Heart left ventricle (tissue), 16 donors: ENCODE measurements around the gene GALNT14. TPM values are rescaled to one million over a fixed set of nuclear protein-coding genes. Genes with fewer than 3 reads are reported as not detected.

Experiments used
- ATAC-seq, 4 donors: fragments of 200-7000 bp; cut with Tn5 transposase; one replicate each; pipeline ENCODE4 v1.9.1; 2020 to 2022; ENCODE audit warnings: moderate library complexity in 4 of 4, mild to moderate bottlenecking in 3 of 4, moderate number of reproducible peaks in 1 of 4
- DNase-seq, 5 donors: peaks; one replicate each; pipeline ENCODE4 v3.0.0-alpha.2; 2020
- H3K27ac ChIP-seq, 12 donors: fragments of 200-600 bp; sonication (generic) in 4 of 12; one replicate each; pipeline versions ENCODE4 v1.5.0 to v1.8.0; 2016 to 2022; ENCODE audit warnings: mild to moderate bottlenecking in 2 of 12
- H3K27me3 ChIP-seq, 9 donors: fragments of 200-600 bp; sonication (generic) in 2 of 9; one replicate each; pipeline versions ENCODE4 v1.5.1 to v1.8.0; 2016 to 2022; ENCODE audit warnings: mild to moderate bottlenecking in 3 of 9
- H3K36me3 ChIP-seq, 9 donors: fragments of 200-600 bp; sonication (generic) in 2 of 9; one replicate each; pipeline versions ENCODE4 v1.5.0 to v1.8.0; 2018 to 2022; ENCODE audit warnings: mild to moderate bottlenecking in 2 of 9
- H3K4me1 ChIP-seq, 12 donors: fragments of 200-600 bp; sonication (generic) in 4 of 12; one replicate each; pipeline versions ENCODE4 v1.5.0 to v1.8.0; 2016 to 2022; ENCODE audit warnings: mild to moderate bottlenecking in 3 of 12
- H3K4me3 ChIP-seq, 12 donors: fragments of 200-600 bp; sonication (generic) in 4 of 12; one replicate each; pipeline versions ENCODE4 v1.5.0 to v1.8.0; 2017 to 2022; ENCODE audit warnings: mild to moderate bottlenecking in 9 of 12, moderate library complexity in 4 of 12
- H3K9me3 ChIP-seq, 12 donors: fragments of 200-600 bp; sonication (generic) in 4 of 12; one replicate each; pipeline versions ENCODE4 v1.5.0 to v1.8.0; 2016 to 2022; ENCODE audit warnings: mild to moderate bottlenecking in 1 of 12
- POLR2A ChIP-seq, 2 donors: fragments of 450-650 bp; IDR thresholded peaks; one replicate each; pipeline ENCODE4 v1.6.1; 2017; ENCODE audit warnings: antibody characterized with exemption in 2 of 2, mild to moderate bottlenecking in 2 of 2, moderate library complexity in 2 of 2
- WGBS, 4 donors: extraction: QIAGEN DNeasy Blood & Tissue Kit in 2 of 4; methylation state at CpG; one replicate each; pipeline versions ENCODE4 v1.1.5 to v1.1.7; 2013 to 2018; 5-methylcytosine and 5-hydroxymethylcytosine counted together
- intact Hi-C, 10 donors: fragments of 100-400 bp; cut with DNase I; formaldehyde crosslinking; loops; one replicate each; pipeline versions ENCODE4 v1.11.1 to v1.14.2; 2022
- polyA plus RNA-seq, 2 donors: library from polyadenylated mRNA; stranded (reverse); fragments of 200-250 nt; gene quantifications; one replicate each; pipeline ENCODE4 v1.2.3, GENCODE V29; 2013
- total RNA-seq, 9 donors: library from RNA; depleted of rRNA in 2 of 9; stranded (reverse); fragments of >200 nt in 2 of 9; fragmentation: NEBNext Ultra II Directional in 3 of 9; extraction: Animal tissue kit (Norgen Biotek cat#: 25700) in 3 of 9; gene quantifications; one replicate each; pipeline versions ENCODE4 v1.1.0 to v1.2.4, GENCODE V29; 2016 to 2023
- TF ChIP-seq, protein P1 (sequence below), 12 donors: fragments of 200-600 bp; sonication (generic) in 4 of 12; IDR thresholded peaks; one replicate each; pipeline versions ENCODE4 v1.5.0 to v1.8.0; 2018 to 2022; ENCODE audit warnings: antibody characterized with exemption in 12 of 12, mild to moderate bottlenecking in 5 of 12
- donor health status: ischemic (EF 13 %, LVEDD 7.1; RV severe dilation, severe dysfunction).
- donor health status: healthy with polysubstance abuse.
- donor health status: DM: no; HTN: yes; CAD: no.
- donor health status: DM: no; HTN: no; CAD: no.
- donor health status: ischemic (EF 25% LVEDD 6.9; RV normal size, moderate dysfunction).
- donor health status: ischemic (EF 25% LVEDD 5.7; RV mildly dilated, moderate dysfunction).
- donor health status: healthy.
- donor health status: DM: yes; HTN: yes; CAD: no.
- donor health status: ischemic (EF 35%, LVEDD 5.7; RV mildly dilated, moderate dysfunction).
- donor health status: nonischemic (EF 11% LVEDD 7.7; RV severe dilation, severe dysfunction).
- donor health status: DM: yes; HTN: yes; CAD: no.
- donor health status: PGD.
- donor health status: ischemic (EF 29% LVEDD 5.4; RV normal size, mild dysfunction).
- donor health status: nonischemic (EF 23%, LVEDD 6.1; RV moderate dilation, normal function).

Gene GALNT14
- total and polyA plus RNA-seq, 11 donors, result 0.29 to 2.4 (median 1.0) TPM; not detected in 2

- TF ChIP-seq, protein P1, sequence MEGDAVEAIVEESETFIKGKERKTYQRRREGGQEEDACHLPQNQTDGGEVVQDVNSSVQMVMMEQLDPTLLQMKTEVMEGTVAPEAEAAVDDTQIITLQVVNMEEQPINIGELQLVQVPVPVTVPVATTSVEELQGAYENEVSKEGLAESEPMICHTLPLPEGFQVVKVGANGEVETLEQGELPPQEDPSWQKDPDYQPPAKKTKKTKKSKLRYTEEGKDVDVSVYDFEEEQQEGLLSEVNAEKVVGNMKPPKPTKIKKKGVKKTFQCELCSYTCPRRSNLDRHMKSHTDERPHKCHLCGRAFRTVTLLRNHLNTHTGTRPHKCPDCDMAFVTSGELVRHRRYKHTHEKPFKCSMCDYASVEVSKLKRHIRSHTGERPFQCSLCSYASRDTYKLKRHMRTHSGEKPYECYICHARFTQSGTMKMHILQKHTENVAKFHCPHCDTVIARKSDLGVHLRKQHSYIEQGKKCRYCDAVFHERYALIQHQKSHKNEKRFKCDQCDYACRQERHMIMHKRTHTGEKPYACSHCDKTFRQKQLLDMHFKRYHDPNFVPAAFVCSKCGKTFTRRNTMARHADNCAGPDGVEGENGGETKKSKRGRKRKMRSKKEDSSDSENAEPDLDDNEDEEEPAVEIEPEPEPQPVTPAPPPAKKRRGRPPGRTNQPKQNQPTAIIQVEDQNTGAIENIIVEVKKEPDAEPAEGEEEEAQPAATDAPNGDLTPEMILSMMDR (IDR thresholded peaks at IDR 0.05), result peak in 4 of 12 donors; percentile 10 to 29 (median 22)
- no peak for TF ChIP-seq POLR2A (IDR thresholded peaks at IDR 0.05)
- DNase-seq (no peak), ATAC-seq (no peak)
- no peaks in the 10 kb centered on the region for H3K36me3 ChIP-seq
- H3K27ac ChIP-seq, result no peak overlapping the region
- 57 to 77% (median 60%) methylated on average over 4 to 5 of the region's 5 CpGs for WGBS, 4 donors
- intact Hi-C loops, result no loop called here
- peaks cover 0 to 6% (median 0%) of the 10 kb centered on the region in 9 donors for H3K27me3 ChIP-seq
- H3K4me3 ChIP-seq, result no peak overlapping the region
- H3K9me3 ChIP-seq, result no peaks in the 10 kb centered on the region
- peaks cover 0 to 10% (median 0%) of the 10 kb centered on the region in 12 donors for H3K4me1 ChIP-seq
Measured at GRCh38 chr2:31079665-31080064, 58.6 kb downstream of the GALNT14 start.

DNA sequence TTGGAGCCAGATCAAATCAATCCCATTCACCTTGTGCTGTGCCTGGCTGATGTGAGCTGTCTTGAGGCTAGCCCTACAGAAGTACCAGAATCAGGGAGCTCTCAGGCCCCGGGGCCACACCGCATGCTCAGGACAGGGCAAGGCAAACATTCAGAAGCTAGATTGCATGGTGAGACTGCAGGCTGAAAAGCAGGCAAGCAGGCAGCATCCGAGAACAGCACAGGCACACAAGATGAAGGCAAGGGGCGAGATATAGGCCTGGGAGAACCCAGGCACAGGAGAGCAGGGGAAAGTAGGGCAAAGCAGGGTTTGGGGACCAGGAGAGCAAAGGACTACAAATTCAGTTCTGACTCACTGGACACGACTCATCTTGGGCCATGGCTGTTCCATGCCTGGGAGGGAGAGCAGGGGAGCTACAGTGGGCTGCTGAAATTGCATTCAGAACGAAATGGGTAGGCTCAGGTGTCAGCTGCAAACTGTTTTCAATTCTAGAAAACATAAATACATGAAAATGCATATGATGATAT lies 59.6 kb downstream of the GALNT14 start:
- intact Hi-C loops, result no loop called here
- H3K27me3 ChIP-seq, result peaks cover 0 to 6% (median 0%) of the 10 kb centered on the region in 9 donors
- DNase-seq (no peak), ATAC-seq (no peak)
- peaks cover 0 to 10% (median 0%) of the 10 kb centered on the region in 12 donors for H3K4me1 ChIP-seq
- H3K36me3 ChIP-seq, result no peaks in the 10 kb centered on the region
- no peak overlapping the region for H3K27ac ChIP-seq
- no peaks in the 10 kb centered on the region for H3K9me3 ChIP-seq
- TF ChIP-seq, protein P1 (IDR thresholded peaks at IDR 0.05), result no peak
- no peak for TF ChIP-seq POLR2A (IDR thresholded peaks at IDR 0.05)
- WGBS, 4 donors, result 69 to 75% (median 71%) methylated on average over 6 of the region's 6 CpGs
- no peak overlapping the region for H3K4me3 ChIP-seq

DNA sequence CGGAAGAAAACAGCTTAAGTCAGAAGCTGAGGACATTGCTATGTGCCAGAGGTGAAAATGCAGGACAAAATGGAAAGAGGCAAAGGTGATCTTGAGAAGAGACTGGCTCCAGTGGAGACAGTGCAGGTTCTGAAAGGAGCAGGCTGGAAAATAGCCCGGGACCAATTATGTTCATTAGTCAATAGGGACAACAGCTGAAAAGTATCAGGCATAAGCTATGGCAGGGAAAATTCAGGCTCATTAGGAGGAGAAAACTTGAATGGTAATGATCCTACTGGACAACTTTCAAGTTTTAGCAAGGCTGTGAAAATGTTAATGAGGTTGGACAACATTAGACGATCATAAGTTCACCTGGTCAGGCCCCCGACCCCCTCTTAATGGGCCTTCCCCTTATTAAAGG lies 60.2 kb downstream of the GALNT14 start:
- TF ChIP-seq, protein P1 (IDR thresholded peaks at IDR 0.05), result no peak
- TF ChIP-seq POLR2A (IDR thresholded peaks at IDR 0.05), result no peak
- Histone ChIP-seq H3K4me3 (no peak overlapping the region), H3K27ac (no peak overlapping the region), H3K27me3 (peaks cover 0 to 6% (median 0%) of the 10 kb centered on the region in 9 donors), H3K4me1 (peaks cover 0 to 10% (median 0%) of the 10 kb centered on the region in 12 donors), H3K9me3 (no peaks in the 10 kb centered on the region), H3K36me3 (no peaks in the 10 kb centered on the region)
- DNase-seq (no peak), ATAC-seq (no peak)
- WGBS, 4 donors, result 83 to 89% (median 85%) methylated on average over 4 of the region's 4 CpGs
- intact Hi-C loops, result no loop called here

- no peak for ATAC-seq
- H3K36me3 ChIP-seq, result no peaks in the 10 kb centered on the region
- no peak overlapping the region for H3K27ac ChIP-seq
- intact Hi-C loops, result no loop called here
- no peak overlapping the region for H3K4me3 ChIP-seq
- 79 to 88% (median 82%) methylated on average over 6 of the region's 6 CpGs for WGBS, 4 donors
- H3K9me3 ChIP-seq, result no peaks in the 10 kb centered on the region
- DNase-seq, result no peak
- no peaks in the 10 kb centered on the region for H3K4me1 ChIP-seq
- peaks cover 0 to 6% (median 0%) of the 10 kb centered on the region in 9 donors for H3K27me3 ChIP-seq
- TF ChIP-seq POLR2A (IDR thresholded peaks at IDR 0.05), result no peak
- TF ChIP-seq, protein P1 (IDR thresholded peaks at IDR 0.05), result no peak
Measured at GRCh38 chr2:31075941-31076590, 62.2 kb downstream of the GALNT14 start.
